GM18517 (cell line): ENCODE measurements around the gene KCTD15.

Experiments used
- ATAC-seq: cut with Tn5 transposase; IDR thresholded peaks from one replicate; pipeline ENCODE4 v1.9.1; 2021; ENCODE audit warnings: mild to moderate bottlenecking, moderate library complexity; ENCODE audit not compliant: unreplicated experiment

The KCTD15 gene

GRCh38 chr19:33841685-33842084 lies 45.0 kb downstream of the KCTD15 start:
- ATAC-seq, result no peak

GRCh38 chr19:33844478-33844877 lies 47.8 kb downstream of the KCTD15 start:
- no peak for ATAC-seq

- ATAC-seq, result no peak
These were observed 48.8 kb downstream of the KCTD15 start for GRCh38 chr19:33845498-33845897.

- ATAC-seq, result no peak
These were observed 53.0 kb downstream of the KCTD15 start for GRCh38 chr19:33849551-33850147.

GRCh38 chr19:33859016-33859415 lies 62.3 kb downstream of the KCTD15 start:
- no peak for ATAC-seq

GRCh38 chr19:33860312-33861090 lies 63.8 kb downstream of the KCTD15 start:
- ATAC-seq, result no peak

- no peak for ATAC-seq
These were observed 65.3 kb downstream of the KCTD15 start for GRCh38 chr19:33861950-33862349.

GRCh38 chr19:33862981-33863380 lies 66.3 kb downstream of the KCTD15 start:
- ATAC-seq, result no peak

- ATAC-seq, result no peak
These were observed 66.8 kb downstream of the KCTD15 start for GRCh38 chr19:33863436-33863835.

- ATAC-seq, result no peak
These were observed 67.7 kb downstream of the KCTD15 start for GRCh38 chr19:33864311-33864850.

GRCh38 chr19:33865306-33865705 lies 68.6 kb downstream of the KCTD15 start:
- no peak for ATAC-seq
